GM19463 (cell line): ENCODE results near the gene COPS2.
"Not testable (repeated sequence)": the region's sequence is repeated elsewhere in the genome, so short reads cannot be mapped to it uniquely, and the experiment has no call there.

Source experiments
- ATAC-seq: cut with Tn5 transposase; IDR thresholded peaks from one replicate; pipeline ENCODE4 v1.9.1; 2021; ENCODE audit warnings: mild to moderate bottlenecking, moderate library complexity; ENCODE audit not compliant: unreplicated experiment

COPS2 gene

DNA sequence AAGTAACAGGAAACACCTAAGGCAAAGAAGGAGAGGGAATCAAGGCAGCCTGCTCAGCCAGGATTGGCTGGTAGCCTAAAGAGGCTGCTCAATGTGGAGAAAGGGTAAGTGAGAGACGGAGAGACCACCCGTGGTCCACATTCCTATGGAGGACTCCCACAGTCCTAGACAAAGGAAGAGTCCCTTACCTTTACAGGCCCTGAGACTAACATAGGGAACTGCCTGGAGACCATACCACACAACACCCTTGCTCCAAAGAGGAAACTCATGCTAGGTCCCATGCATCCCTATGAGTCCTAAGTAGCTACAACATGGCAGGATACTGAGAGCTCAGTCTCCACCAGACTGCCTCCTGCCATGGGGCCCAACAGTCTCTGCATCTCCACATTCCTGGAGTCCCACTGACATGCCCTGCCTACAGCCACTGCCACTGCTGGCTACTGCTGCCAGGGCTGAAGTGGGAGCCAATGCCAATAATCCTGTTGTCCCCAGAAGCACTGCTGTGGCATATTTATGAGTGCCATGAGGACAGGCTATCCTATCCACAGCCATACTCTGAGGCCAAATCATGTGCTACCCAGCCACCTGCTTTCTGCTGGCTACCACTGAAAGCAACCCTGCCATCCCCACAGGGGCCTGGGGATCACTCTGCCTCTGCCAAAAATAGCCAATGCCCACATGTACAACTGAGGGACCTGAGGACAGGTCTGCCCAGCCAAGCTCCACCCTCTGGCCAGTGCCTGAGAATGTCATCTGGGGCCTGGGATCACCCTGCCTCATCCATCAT is 45.0 kb downstream of the COPS2 start:
- ATAC-seq: no peak

DNA sequence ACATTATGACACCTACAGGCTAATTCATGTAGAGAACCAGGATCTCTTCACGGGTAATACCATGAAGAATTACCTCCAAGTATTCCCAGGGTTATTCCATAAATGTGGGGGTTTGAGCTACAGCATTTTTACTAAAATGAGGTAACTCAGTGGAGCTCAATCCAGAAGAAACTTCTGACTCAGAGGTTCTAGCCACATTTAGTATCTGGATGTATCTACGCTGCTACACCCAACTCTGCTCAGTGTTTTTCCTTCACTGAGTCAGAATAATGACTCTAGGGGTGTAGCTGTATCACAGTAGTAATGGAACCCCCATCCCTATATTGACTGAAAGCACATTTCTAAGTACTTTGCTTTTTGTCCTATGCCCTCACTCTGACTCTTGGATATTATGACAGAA is 52.4 kb downstream of the COPS2 start:
- ATAC-seq: no peak

DNA sequence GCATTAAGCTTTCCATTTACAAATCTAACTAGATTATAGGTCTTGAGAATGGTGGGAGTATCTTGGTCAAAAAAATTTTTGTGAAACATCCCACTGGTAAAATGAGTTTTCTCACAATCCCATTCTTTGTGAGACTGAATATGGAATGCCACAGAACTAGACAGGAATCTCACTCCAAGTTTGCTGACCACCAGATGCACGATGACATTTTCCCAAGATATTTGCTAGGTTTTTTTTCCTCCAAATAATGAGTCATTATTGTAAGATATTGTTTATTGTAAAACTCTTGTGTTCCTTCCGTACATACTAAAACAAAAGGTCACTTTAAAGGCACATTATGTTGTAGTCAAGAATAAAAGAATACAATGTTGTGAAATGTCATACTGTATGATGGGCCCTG is 53.9 kb downstream of the COPS2 start:
- no peak for ATAC-seq

DNA sequence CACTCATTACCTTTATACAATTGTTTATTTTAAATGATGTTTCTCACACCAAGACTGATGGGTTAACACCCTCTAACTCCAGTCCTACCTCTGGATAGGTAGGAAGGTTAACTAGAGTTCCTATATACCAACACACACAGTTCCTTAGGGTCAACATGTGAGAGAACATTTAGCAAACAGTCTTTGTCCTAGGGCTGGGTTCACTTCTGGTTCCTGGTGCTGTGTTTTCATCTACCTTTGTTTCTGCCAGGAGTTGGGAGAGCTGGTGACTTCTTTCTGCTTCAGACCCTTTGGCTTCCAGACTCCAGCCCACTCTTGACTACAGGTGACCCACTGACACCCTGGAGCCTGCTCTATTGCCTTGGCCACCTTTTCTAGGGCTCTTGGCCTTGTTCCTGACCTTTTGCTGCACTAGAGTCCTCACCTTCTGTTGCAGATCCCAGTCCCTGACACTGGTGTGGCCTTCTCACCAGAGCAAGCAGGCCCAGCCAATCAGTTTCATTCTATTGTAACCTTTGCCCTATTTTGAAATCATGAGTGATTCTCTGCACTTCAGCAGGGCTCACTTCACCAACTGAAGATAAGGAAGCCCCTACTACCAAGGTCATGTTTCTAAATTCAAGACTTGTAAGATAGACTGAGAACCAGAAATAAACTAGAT is 59.2 kb downstream of the COPS2 start:
- ATAC-seq: no peak

DNA sequence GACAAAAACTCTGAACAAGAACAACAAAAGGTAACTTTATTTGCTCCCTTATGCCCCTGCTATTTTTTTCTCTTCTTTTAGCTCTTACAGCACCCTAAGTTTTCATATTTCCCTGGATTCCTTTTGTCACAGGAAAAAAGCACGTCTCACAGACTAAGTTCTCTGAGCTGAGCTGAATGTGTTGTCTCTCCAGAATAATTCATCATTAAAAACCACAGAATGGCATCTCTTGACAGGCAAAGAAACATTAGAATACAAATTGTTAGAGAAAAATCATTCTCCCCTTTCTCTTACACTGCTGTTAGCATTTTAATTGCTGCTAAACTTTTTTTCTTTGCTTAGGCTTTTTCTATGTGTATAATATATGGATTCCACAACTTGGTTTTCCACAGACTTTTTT is 60.5 kb downstream of the COPS2 start:
- no peak for ATAC-seq

DNA sequence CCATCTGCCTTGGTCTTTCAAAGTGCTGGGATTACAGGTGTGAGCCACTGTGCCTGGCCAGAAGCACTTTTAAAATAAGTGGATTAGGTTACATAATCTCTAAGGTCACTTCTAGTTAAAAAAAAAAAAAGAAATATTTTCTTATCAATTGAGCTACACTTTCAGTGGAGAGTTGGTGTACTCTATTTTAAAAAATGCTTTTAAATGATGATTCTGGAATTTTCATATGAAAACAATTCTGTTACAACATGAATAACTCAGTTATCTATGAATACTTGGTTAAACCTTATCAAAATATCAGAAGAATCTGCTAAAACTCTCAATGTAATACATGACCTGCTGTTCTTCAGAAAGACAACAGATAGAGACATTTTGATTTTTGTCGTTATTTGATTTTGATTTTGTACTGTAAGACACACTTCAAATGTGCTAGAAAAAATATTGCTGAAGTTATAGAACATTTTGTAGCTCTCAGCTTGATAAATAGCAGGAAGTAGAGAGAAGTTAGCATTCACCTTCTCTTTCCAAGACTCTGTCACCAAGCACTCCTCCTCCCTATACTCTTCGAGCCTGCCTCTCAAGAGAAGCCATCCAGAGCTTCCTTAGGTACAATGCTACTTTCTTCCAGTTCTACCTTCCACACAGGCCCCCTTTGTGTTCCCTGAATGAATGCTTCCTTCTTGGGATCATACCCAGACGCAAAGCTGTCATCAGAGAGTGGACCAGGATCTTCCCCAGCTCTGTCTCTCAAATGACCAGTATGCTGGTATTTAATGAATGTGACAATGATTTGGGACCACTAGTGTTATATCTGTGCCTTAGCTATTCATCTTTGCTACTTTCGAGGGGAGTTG is 61.9 kb downstream of the COPS2 start:
- ATAC-seq: no peak

DNA sequence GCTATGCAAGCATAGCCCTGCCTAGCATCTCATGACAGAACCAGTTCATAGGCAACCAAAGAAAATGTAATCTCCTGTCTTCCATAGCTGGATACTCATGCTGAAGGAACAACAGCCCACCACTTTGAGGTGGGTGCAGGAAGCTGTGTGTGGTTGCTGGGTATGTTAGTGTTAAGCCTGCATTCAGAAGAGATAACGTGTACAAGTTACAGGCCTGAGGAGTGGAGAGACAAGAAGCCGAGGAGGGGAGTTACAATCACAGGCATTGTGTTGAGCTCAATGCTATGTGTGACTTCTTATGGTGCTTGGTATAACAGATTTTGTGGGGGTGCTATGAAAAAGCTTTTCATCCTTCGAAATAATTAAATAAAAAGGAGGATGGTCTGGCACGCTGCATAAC is 66.4 kb downstream of the COPS2 start:
- ATAC-seq: no peak

DNA sequence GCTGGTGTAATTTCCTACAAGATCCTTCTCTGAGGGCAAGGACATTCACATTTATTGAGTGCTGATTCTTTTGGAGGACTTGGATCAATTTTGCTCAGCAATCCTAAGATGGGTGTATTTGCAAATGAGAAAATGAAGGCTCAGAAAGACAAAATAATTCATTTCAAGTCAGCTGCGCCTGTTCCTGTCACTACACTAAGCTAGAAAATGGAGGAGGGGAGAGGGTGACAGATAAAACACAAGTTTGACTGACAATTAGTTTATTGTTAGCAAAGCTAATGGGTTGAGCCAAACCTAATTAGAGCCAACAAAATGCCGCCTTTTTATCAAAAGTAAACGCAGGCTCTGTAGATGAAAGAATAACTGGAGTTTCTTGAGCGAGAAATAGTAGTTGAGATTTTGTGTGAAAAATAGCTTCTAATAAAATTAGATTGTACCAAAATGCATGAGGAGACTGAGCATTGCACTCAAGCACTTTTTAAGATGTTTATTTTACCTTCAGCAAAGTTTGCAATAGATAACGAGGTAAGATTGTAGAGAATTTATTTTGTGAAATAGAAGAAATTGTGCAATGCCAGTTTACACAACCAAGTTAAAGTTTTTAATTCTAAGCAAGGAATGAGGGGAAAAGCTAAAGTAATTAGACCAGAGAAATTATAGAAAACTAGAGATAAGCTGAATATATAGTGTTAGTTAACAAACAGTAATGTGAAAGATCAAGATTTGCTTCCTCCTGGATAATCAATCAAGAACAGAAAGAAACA is 69.5 kb downstream of the COPS2 start:
- no peak for ATAC-seq

DNA sequence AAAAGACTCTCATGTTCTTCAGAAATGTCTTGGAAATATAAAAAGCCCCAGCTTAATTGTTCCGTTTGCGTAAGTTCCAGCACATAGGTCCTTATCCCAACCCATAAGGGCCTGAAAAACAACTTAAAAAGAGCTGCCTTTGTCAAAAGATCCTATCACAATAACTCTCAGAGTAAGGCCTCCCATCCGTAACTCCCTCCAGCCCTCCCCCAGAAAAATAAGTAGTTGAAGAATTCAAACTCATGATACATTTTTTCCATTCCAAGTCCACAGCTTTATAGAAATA is 71.2 kb downstream of the COPS2 start:
- ATAC-seq: no peak

DNA sequence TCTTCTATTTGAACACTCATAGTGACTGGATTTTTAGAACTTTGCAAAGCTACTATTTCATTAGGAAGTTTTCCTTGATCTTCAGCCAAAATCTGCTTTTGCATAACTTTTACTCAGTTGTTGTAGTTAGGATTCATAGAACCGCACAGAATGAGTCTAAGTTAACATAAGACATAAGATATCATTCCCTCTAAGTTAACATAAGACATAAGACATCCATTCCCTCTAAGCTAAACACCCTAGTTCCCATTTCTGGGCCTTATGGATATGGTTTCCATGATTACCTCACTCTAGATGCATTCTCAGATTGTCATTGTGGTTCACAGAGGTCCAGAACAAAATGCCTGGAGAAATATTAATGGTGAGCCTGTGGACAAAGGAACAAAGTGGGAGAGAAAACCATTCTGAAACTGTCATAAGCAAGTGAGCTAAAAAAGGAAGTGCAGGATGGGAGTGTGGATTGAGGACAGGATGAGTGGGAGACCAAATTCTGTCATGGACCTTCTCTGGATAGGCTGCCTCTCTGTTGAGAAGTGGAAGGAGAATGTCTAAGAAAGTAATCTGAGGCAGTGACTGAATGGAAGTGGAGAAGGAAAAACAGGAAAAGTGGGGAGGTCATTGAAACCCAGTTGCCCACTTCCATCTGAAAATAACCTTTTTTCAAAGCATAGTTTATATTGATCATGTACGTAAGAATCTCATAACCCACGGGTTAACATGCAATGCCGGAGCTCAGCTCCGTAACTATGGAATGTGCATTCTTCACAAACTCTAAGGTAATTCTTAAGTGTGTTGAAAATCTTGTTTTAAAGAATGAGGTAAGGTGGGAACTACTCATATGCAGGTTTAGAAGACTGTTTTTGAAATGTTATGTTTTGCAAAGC is 71.8 kb downstream of the COPS2 start:
- ATAC-seq: no peak

DNA sequence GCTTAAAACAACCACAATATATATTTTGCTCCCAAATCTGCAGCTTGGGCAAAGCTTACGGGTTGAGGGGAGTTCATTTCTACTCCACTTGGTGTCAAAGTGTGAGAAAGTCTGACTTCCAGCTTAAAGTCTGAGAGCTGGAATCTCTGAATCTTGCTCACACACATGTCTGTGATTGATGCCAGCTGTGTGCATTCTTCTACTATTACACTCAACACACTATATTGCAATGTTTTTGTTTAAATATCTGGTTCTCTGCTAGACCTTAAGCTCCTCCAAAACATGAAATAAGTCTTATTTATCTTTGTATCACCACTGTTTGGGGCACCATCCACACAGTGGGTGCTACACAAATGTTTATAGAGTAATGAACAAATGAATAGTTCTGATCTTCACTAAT is 72.4 kb downstream of the COPS2 start:
- ATAC-seq: no peak

DNA sequence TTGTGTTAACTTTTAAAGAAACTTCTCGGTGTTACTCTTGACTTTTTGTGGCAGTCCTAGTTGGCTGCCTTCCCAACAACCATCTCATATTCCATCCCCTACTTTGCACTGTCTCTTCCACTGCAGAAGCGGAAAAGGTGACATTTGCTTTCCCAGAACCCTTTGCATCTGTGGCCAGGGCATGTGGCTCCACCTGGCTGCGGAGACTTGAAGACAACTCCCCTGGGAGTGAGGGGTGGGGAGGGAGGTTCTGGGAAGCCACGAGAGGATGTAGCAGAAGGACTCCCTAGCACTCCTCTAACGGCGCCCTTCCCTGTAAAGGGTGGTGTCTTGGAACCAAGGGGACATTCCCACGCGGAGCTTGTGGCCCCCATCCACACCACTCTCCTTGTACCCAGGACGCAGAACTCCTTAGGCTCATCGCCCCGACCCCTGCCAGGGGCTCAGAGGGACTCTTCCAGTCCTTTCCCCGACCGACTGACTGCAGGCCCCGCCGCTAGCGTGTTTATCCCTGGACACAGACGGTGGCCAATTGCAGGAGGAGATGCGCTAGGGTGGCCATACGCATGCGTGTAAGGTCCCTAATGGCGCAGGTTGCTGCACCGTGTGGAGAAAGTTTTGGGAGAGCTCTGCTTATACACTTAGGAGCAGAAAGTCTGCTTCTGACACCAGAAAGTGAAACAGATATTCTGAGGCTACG is 75.9 kb downstream of the COPS2 start:
- ATAC-seq: no peak

DNA sequence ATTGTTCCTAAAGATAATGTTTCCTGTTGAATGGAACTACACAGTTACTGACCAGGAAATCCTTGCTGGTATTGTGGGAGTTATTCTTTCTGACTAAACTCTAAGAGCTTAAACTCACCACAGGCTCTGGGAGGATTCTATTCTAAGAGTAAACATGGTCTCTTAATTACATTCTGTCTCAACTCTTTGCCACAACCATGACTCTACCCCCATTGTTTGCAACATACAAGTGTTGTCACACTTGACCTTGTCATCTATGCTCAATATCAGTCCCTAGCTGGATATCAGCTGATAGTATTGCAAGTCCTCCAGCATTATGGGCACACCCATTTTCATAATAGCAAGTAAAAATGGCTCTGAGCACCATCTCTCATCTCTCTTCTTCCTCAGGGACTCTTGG is 79.5 kb downstream of the COPS2 start:
- no peak for ATAC-seq

DNA sequence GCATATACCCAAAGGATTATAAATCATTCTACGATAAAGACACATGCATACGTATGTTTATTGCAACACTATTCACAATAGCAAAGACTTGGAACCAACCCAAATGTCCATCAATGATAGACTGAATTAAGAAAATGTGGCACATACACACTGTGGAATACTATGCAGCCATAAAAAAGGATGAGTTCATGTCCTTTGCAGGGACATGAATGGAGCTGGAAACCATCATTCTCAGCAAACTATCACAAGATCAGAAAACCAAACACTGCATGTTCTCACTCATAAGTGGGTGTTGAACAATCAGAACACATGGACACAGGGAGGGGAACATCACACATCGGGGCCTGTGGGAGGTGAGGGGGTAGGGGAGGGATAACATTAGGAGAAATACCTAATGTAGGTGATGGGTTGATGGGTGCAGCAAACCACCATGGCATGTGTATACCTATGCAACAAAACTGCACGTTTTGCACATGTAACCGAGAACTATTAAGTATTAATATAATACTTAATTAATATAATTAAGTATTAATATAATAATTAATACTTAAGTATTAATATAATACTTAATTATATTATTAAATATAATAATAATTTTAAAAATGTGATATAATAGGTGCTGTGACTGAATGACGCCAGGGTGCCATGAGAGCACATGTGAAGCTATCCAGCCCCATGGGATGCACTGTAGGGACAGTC is 80.7 kb downstream of the COPS2 start:
- ATAC-seq: not testable (repeated sequence)
